22Rv1 (cell line): ENCODE data around the gene SCUBE3.

ENCODE experiments used
- CTCF ChIP-seq: fragments of 450-650 bp; IDR thresholded peaks from 2 replicates; pipeline ENCODE4 v1.5.1; 2017; ENCODE audit warnings: mild to moderate bottlenecking
- ZFX ChIP-seq: fragments of 450-650 bp; IDR thresholded peaks from 2 replicates; pipeline ENCODE4 v1.6.1; 2017; ENCODE audit warnings: antibody characterized with exemption, borderline replicate concordance

DNA sequence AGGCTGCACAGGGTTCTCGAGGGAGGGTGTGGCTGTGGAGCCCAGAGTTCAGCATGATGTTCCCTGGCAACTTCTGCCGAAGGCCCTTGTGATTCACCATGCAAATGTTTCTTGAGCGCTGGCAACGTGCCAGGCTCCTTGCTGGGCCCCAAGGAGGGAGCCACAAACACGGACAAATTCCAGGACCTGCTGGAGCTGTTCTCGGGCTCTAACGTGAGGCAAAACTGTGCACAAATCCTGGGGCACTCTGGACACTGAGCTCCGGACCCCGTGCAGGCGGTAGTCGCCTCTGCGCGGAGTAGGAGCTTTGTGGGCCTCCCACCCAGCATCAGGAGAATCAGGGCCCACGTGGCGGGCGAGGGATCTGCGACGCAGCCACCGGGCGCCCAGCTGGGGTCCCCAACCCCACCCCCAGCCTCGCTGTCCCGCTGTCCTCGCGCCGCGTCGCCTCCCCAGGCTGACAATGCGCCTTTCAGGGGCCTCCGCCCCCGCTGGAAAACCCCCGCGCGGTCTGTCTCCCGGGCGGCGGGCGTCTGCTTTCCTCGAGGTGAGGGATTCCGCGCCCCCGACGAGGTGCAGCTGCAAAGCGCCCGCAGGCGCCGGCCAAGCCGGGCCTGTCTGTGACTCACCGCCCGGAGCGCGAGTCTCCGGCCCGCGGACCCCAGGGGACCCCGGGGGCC, 31.7 kb upstream of the SCUBE3 start:
- TF ChIP-seq ZFX (no peak), CTCF (no peak)
